GM13977 (cell line): ENCODE results near the gene TM2D1.
A peak's percentile ranks its signal among the peaks of the same experiment; 100 is the strongest.

ENCODE experiments used
- DNase-seq: peaks from one replicate; pipeline ENCODE4 v3.0.0; 2012; ENCODE audit warnings: low spot score
- in situ Hi-C: fragments of 300-500 bp; cut with MboI; formaldehyde crosslinking; loops from one replicate; pipeline ENCODE4 v1.12.0; 2022; ENCODE audit warnings: low sequenced_read_pairs, low pct_unique_long_range_greater_than_20kb, mixed read lengths, inconsistent platforms; ENCODE audit not compliant: unreplicated experiment
- TF ChIP-seq, protein P1 (sequence below): IDR thresholded peaks from 2 replicates; pipeline ENCODE4 v1.5.1; 2012; ENCODE audit warnings: mild to moderate bottlenecking, control low read depth; ENCODE audit not compliant: insufficient read depth; ENCODE audit errors: extremely low read depth, missing control alignments

The TM2D1 gene

GRCh38 chr1:61752921-61753389, 28.0 kb upstream of the TM2D1 start:
- in situ Hi-C loops, result no loop called here
- DNase-seq, result no peak
- TF ChIP-seq, protein P1, sequence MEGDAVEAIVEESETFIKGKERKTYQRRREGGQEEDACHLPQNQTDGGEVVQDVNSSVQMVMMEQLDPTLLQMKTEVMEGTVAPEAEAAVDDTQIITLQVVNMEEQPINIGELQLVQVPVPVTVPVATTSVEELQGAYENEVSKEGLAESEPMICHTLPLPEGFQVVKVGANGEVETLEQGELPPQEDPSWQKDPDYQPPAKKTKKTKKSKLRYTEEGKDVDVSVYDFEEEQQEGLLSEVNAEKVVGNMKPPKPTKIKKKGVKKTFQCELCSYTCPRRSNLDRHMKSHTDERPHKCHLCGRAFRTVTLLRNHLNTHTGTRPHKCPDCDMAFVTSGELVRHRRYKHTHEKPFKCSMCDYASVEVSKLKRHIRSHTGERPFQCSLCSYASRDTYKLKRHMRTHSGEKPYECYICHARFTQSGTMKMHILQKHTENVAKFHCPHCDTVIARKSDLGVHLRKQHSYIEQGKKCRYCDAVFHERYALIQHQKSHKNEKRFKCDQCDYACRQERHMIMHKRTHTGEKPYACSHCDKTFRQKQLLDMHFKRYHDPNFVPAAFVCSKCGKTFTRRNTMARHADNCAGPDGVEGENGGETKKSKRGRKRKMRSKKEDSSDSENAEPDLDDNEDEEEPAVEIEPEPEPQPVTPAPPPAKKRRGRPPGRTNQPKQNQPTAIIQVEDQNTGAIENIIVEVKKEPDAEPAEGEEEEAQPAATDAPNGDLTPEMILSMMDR, result no peak

DNA sequence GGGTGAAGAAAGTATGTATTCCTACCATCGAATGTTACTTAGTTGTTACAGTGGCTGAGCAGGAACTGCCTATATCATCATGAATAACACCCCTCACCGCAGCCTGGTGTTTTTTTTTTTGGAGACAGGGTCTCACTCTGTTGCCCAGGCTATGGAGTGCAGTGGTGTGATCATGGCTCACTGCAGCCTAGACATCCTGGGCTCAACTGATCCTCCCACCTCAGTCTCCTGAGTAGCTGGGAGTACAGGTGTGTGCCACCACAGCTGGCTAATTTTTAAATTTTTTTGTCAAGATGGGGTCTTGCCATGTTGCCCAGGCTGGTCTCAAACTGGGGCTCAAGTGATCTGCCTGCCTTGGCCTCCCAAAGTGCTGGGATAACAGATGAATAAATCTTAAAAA, 24.6 kb upstream of the TM2D1 start:
- TF ChIP-seq, protein P1, result no peak
- in situ Hi-C loops, result no loop called here

GRCh38 chr1:61748566-61748965, 23.6 kb upstream of the TM2D1 start:
- DNase-seq, result no peak
- in situ Hi-C loops, result no loop called here
- TF ChIP-seq, protein P1, result no peak

More for the DNA sequence above, 24.6 kb upstream of the TM2D1 start:
- no peak for DNase-seq

GRCh38 chr1:61746813-61747212, 21.9 kb upstream of the TM2D1 start:
- in situ Hi-C loops, result no loop called here
- TF ChIP-seq, protein P1, result no peak
- DNase-seq, result no peak

DNA sequence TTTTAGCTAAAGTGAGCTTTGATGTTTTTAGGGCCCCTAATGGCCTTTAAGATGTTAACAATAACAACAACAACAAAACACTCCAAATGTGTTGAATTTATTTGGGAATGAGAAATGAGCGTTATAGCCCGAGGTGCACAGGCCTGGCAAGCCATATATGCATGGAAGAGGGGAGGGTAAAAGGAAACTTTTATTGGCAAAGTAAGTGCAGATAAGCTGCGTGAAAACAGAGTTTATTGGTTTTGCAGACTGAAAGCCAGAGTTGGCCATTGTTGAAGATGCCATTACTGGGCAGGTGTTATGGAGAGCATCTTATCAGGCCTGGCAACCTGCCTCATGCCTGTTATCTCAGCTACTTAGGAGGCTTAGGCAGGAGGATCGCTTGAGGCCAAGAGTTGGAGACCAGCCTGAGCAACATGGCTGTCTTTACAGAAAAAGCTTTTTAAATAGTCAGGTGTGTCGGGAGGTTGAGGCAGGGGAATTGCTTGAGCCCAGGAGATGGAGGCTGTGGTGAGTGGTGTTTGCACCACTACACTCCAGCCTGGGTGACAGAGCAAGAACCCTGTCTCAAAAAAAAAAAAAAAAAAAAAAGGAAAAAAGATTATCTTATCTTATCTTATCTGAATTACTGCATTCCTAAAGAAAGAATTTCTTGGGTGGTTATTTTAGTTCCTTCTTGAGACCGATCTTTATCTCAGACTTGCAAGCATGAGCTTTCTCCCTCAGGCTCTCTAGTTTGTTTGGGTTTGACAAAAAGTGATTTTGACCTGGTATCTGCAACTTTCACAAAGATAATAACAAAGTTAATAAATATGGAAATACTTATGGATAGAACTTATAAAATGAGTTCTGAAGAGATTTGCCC, 19.0 kb upstream of the TM2D1 start:
- no peak for DNase-seq
- in situ Hi-C loops, result no loop called here
- TF ChIP-seq, protein P1, result no peak

GRCh38 chr1:61743431-61743705, 18.4 kb upstream of the TM2D1 start:
- in situ Hi-C loops, result no loop called here
- DNase-seq, result peak; percentile 25
- TF ChIP-seq, protein P1, result no peak
